Ammon's horn (tissue), 1 donor: ENCODE measurements around the gene SOX15.
A peak's percentile ranks its signal among the peaks of the same experiment; 100 is the strongest.
"Not testable (repeated sequence)": the region's sequence is repeated elsewhere in the genome, so short reads cannot be mapped to it uniquely, and the experiment has no call there.

Source experiments
- DNase-seq: peaks from one replicate; pipeline ENCODE4 v3.0.0-alpha.2; 2016; ENCODE audit warnings: low spot score

SOX15 gene

DNA sequence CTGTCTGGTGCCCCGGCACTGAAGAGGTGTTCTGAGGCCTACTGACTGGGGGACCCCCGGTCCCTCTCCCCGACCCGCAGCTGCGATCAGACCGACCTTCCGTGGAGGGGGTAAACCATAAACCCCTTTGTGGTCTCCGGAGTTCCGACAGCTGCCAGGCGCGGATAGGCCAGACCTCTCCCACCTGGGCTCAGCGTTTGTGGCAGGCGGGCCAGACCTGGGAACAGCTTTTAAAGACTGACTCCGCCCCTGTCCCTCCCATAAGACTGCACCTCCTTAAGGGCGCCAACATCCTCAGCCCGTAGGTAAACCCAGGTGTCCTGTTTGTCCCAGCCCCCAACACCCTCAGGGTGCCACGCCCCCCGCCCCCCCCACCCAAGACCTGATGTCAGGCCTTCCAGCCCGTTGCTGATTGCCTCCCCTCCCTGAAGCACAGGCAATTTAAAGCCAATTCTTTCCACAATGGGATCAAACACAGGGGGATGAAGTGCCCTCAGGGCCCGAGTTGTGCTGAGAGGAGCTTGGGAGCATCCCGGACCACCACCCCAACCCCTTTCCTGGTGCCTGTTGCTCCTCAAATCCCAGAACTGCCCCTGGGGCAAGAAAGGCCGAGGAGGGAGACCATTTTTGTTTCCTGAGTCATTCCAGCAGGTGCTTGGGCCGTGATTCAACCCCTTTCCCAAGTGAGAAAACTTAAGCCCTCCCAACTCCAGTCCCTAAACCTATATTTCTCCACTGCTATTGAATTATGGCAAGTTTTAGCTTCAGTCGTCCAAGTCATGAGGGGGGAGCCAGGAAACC, at the start of gene SOX15:
SOX15 (minus strand) TSS at position 204 of the 801 bp plus-strand sequence. CDS start 418 bp downstream, outside the sequence.
- no peak for DNase-seq

GRCh38 chr17:7636163-7636562, 46.3 kb upstream of the SOX15 start:
- no peak for DNase-seq

- peak; percentile 71 for DNase-seq
Measured at GRCh38 chr17:7634384-7634783, 44.5 kb upstream of the SOX15 start.

- no peak for DNase-seq
Measured at GRCh38 chr17:7633093-7633492, 43.2 kb upstream of the SOX15 start.

GRCh38 chr17:7632492-7632894, 42.6 kb upstream of the SOX15 start:
- peak; percentile 35 for DNase-seq

DNA sequence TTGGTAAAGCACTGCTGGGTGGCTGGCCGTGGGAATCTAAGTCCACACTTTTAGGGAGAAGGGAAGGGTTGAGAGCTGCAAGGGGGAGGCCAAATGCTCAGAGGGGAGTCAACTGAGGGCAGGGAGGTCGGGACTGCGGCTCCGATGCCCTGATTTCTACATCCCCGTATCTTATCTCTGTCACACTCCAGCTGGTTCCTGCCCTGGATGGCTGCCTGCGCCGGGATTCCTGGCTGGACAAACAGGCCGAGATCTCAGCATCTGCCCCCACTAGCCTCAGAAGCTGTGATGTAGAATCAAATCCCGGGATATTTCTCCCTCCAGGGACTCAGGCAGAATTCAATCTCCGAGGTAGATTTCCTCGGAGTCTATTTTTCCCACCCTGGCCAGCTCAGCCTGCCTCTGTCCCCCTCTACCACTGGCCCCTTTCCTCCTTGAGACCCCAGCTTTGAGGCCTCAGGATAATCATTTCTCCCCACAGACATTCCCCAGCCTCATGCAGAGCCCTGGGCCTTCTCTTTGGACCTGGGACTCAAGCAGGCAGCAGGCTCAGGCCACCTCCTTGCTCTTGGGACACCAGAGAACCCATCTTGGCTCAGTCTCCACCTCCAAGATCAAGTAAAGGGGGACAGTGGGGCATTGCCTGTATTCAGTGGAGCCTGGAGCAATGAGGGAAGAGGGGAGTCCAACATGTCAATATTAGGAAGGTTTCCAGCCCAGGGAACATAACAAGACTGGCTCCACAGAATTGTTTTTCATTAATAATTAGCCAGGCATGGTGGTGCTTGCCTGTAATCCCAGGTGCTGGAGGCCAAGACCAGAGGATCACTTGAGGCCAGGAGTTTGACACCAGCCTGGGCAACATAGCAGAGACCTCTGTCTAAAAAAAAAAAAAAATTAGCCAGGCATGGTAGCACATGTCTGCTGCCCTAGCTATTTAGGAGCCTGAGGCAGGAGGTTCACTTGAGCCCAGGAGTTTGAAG, 41.8 kb upstream of the SOX15 start:
- DNase-seq = no peak

- no peak for DNase-seq
Measured at GRCh38 chr17:7629939-7630571, 40.2 kb upstream of the SOX15 start, which contains the start of gene SHBG. SHBG (plus strand) TSS chr17:7630135; CDS start chr17:7630173, 38 bp downstream.

DNA sequence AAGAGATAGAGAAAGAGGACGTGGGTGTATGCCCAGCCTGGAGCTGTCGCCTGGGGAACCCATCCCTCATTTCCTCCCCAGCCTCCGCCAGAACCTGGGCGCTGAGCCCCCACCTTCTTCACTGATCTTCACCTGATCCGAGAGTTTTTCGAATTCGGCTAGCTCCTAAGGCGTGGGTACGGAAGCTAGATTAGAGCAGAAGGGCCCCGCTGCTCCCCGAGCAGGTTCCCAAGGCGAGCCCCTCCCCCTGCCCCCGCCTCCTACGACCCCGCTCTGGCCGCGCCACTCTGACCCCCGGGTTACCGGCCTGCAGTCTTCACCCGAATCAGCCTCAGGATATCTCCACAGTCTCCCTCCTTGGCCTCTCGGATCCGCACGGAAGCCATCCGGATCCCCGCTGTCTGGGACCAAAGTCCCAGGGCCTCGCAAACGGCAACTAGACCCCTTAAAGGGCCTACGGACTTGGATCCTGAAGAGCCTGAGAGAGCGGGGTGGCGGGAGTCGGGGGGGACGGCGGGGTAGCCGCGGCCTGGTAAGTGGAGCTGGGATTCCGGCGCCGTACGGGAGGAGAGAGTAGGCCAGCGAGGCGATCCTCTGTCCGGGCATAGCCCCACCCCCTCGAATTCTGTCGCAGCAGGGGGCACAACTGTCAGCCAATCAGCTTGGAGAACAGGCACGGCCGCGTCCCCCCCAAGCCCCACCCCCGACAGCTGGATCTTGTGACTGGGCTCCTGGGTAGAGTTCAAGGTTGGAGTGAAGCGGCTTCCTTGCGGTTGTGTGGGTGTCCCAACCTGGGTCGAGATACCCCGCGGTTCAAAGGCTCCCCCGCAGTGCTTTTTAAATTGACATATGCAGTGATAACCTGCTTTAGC, 37.6 kb upstream of the SOX15 start, which contains the start of gene SAT2:
SAT2 (minus strand) TSS at position 572 of the 872 bp plus-strand sequence; CDS start at position 386, 186 bp downstream.
- peak; percentile 97 for DNase-seq

DNA sequence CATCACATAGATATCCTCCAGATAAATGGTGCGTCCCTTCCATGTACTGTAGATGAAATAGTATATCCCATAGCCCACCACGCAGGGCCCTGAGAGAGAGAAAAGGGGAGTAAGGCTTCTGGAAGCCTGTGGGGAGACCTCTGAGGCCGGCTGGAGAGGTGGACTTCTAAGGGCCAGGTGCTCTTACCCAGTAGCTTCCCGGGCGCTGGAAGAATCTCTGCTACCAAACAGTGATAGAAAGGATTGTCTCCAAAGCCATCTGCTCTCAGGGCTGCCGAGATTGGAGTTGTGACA, 37.0 kb upstream of the SOX15 start:
- DNase-seq = no peak

GRCh38 chr17:7626307-7626706, 36.4 kb upstream of the SOX15 start:
- peak; percentile 59 for DNase-seq

DNA sequence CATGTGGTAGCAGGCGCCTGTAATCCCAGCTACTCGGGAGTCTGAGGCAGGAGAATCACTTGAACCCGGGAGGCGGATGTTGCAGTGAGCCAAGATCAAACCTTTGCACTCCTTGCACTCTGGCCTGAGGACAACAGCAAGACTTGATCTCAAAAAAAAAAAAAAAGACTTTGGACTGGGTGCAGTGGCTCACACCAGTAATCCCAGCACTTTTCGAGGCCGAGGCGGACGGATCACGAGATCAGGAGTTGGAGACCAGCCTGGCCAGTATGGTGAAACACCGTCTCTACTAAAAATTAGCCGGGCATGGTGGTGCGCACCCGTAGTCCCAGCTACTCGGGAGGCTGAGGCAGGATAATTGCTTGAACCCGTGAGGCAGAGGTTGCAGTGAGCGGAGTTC, 35.9 kb upstream of the SOX15 start:
- not testable (repeated sequence) for DNase-seq

DNA sequence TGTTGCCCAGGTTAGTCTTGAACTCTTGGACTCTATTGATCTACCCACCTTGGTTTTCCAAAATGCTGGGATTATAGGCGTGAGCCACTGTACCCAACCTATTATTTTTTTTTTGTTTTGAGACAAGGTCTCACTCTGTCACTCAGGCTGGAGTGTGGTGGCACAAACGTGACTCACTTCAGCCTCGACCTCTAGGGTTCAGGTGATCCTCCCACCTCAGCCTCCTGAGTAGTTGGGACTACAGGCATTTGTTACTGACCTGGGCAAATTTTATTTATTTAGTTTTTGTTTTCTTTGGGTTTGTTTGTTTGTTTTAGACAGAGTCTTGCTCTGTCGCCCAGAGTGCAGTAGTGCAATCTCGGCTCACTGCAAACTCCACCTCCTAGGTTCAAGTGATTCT, 33.8 kb upstream of the SOX15 start:
- DNase-seq = no peak

DNA sequence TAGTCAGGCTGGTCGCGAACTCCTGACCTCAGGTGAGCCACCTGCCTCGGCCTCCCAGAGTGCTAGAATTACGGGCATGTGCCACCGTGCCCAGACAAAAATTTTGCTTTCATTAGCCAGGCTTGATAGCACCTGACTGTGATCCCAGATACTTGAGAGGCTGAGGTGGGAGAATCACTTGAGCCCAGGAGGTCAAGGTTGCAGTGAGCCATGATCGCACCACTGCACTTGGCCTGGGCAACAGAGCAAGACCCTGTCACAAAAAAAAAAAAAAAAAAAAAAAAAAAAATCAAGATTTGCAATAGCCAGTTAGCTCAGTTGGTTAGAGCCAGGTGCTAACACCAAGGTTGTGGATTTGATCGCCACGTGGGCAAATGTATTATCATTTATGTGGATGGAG, 30.9 kb upstream of the SOX15 start:
- no peak for DNase-seq

GRCh38 chr17:7618608-7619007, 28.7 kb upstream of the SOX15 start:
- no peak for DNase-seq

DNA sequence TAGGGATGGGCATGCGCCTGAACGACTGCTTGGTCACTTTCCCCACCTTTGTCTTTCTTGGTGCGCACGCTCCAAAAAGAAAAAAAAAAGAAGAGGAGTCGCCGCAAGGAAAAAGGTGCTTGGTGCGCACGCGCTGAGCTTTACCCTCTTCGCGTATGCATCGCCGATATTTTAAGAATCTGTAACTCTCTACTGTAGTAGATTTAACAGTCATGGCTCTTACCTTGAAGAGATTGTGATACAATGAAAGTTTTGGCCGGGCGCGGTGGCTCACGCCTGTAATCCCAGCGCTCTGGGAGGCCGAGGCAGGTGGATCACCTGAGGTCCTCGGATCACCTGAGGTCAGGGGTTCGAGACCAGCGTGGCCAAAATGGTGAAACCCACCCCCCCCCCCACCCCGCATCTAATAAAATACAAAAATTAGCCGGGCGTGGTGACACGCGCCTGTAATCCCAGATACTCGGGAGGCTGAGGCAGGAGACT, 25.4 kb upstream of the SOX15 start:
- no peak for DNase-seq

- peak; percentile 100 for DNase-seq
Measured at GRCh38 chr17:7614425-7615264, 24.8 kb upstream of the SOX15 start, which contains the start of gene FXR2. FXR2 (minus strand) TSS chr17:7614897; CDS start chr17:7614532, 365 bp downstream.

GRCh38 chr17:7613769-7614424, 24.0 kb upstream of the SOX15 start:
- DNase-seq = no peak

- DNase-seq = no peak
Measured at GRCh38 chr17:7612294-7612640, 22.4 kb upstream of the SOX15 start.

DNA sequence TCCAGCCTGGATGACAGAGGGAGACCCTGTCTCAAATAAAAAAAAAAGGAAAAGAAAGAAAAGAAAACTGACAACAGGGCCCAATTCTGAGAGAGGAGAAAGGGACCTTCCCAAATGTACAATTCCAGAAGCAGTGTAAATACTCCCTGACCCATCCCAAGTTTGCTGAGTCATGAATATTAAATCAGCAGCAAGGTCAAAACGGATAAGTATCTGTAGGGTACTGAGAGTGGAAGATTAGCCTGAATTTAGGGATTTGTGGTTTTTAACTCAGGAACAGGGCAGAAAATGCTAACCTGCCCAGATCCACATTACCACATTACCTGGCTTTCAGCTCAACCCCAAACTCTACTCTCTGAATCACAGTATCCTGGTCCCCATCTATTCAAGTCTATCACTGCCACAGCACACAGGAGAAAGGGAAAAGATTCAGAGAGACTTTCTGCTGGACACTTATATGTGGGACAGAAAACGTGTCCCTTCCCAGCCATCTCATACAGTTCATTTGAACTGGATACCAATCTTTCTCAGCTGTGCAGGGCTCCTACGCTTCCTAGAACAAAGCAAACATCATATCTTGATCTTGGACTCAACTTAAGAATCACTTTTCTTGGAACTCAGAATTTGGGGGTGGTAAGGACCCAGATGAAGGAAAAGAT, 21.9 kb upstream of the SOX15 start:
- DNase-seq = no peak
